Astrocyte of the spinal cord (primary cell): ENCODE measurements around the gene DUSP22.

Experiments used
- DNase-seq: peaks from one replicate; pipeline ENCODE4 v3.0.0; 2011; ENCODE audit warnings: low read depth, low spot score
- H3K4me3 ChIP-seq: 2 replicates; pipeline ENCODE4 v1.5.1; 2011; ENCODE audit warnings: low read depth, mild to moderate bottlenecking, low read length, moderate library complexity
- CTCF ChIP-seq: IDR thresholded peaks from 2 replicates; pipeline ENCODE4 v1.5.1; 2012; ENCODE audit warnings: low read depth, mild to moderate bottlenecking, low read length, inconsistent platforms
- in situ Hi-C: cut with HindIII; loops from 2 replicates; pipeline ENCODE4 v1.10.0; 2017; ENCODE audit warnings: low sequenced_read_pairs

DUSP22 gene

GRCh38 chr6:332671-333070 lies 40.4 kb downstream of the DUSP22 start:
- H3K4me3 ChIP-seq: no peak overlapping the region
- in situ Hi-C loops: no loop called here
- no peak for TF ChIP-seq CTCF
- peak; percentile 71 for DNase-seq

GRCh38 chr6:333379-334002 lies 41.2 kb downstream of the DUSP22 start:
- no peak for DNase-seq
- no peak overlapping the region for H3K4me3 ChIP-seq
- in situ Hi-C loops: no loop called here
- TF ChIP-seq CTCF: no peak

- in situ Hi-C loops: no loop called here
- no peak overlapping the region for H3K4me3 ChIP-seq
- DNase-seq: no peak
- no peak for TF ChIP-seq CTCF
These were observed 42.5 kb downstream of the DUSP22 start for GRCh38 chr6:334536-335510.

GRCh38 chr6:335572-335971 lies 43.3 kb downstream of the DUSP22 start:
- in situ Hi-C loops: no loop called here
- TF ChIP-seq CTCF: no peak
- no peak overlapping the region for H3K4me3 ChIP-seq
- DNase-seq: peak; percentile 43

GRCh38 chr6:336159-337114 lies 44.1 kb downstream of the DUSP22 start:
- no peak for TF ChIP-seq CTCF
- in situ Hi-C loops: no loop called here
- no peak for DNase-seq
- no peak overlapping the region for H3K4me3 ChIP-seq

GRCh38 chr6:337805-338368 lies 45.6 kb downstream of the DUSP22 start:
- no peak for TF ChIP-seq CTCF
- H3K4me3 ChIP-seq: no peak overlapping the region
- DNase-seq: no peak
- in situ Hi-C loops: no loop called here
